ENCODE data around the gene HUS1. TPM values are rescaled to one million over a fixed set of nuclear protein-coding genes. Genes with fewer than 3 reads are reported as not detected.
"Not testable (repeated sequence)": the region's sequence is repeated elsewhere in the genome, so short reads cannot be mapped to it uniquely, and the experiment has no call there.

Gene HUS1
- 17.7 TPM for total RNA-seq

DNA sequence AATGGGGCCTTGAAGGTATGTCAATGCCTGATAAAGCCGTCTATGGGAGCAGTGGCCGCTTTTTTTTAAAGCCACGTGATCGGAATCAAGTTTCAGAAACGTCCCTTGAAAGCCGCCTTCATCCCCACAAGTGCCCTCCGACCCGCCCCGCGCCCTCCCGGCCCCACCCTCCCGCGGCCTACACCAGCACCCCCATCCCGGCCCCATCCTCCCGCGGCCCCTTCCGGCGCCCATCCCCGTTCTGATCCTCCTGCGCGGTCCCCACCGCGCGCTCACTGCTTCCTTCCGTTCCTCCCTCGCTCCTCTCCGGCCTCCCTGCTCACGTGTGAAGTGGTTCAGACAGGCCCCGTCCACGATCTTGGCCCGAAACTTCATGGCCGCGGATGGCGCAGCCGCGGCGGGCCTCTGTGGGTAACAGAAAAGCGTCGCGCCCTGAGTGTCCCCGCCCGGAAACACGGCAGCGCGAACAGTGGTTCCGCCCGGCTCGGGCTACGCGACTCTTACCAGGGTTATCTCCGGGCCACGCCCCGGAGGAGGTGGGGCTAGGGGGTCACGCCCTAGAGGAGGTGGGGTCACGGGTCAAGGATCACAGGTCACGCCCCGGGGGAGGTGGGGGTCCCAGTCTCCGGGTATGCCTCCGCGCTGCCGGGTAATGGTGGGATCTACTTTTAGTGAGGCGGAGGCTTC, at the start of gene HUS1:
HUS1 (minus strand) TSS at position 471 of the 687 bp plus-strand sequence; CDS start at position 375, 96 bp downstream.
- DNase-seq = peak; percentile 87

DNA sequence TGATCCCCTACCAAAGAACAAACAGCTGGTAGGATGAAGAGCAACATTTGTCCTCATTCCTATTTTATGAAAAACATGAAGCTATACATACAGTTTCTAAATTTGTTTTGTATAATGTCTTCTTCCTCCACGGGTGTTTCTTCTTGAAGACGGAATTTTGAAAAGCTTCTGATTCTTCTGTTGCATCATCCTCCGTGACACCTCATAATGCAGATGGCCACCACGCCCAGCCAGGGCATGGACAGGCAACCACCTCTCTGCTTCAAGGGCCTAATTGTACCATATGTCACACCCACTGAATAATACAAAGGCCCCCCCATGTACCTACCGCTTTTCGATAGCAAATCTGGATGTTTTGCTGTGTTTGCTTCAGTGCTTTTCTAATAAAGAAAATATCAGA, 49.5 kb upstream of the HUS1 start, which contains the start of gene SUN3:
SUN3 (minus strand) TSS at position 170 of the 400 bp plus-strand sequence; CDS start at position 1, 169 bp downstream.
- DNase-seq = no peak

DNA sequence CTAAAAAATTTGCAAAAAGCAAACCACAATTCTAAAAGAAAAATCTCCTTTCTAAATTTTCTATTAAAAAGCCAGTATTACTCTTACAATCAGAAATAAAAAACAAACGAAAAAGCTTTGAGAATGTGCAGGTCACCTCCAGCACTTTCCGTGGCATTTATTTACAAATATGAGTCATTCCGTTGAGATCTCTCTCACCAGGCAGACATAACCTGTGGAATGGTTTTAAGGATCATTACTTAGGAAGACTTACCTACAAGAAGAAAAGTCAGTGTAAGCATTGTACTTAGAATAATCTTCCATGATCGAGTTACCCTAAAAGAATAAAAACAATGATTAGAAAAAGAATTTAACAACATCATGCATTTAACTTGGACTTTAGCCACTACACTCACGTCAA, 46.2 kb upstream of the HUS1 start:
- DNase-seq = no peak

DNA sequence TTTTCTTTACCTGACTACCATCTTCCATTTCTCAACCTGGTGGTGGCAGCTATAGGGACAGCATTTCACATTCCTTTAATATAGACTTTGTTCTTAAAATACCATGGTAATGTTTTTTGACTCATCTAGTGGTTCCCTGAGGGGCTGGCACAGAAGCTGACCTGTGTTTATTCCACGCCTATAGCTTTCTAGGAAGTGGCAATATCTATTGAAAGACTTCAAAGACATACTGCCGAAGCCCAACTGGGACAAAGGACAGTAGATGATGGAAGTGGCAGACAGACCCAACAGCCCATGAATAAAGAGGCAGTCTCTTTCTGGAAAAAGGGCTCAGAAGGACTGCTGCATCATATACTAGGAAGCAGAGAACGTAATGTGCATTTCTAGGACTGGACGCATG, 38.3 kb upstream of the HUS1 start:
- DNase-seq = no peak

DNA sequence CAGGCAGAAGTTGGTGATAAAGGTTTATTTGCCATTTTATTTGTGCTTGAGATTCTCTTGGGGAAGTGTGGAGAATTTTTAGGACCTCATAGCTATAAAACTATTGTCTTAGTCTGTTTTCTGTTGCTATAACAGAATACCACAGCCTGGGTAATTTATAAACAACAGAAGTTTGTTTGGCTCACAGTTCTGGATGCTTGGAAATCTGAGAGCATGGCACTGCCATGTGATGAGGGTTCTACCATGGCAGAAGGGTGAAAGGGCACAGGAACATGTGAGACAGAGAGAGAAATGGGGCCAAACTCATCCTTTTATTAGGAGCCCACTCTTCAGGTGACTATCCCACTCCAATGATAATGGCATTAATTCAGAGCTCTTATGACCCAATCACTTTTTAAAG, 37.2 kb upstream of the HUS1 start:
- DNase-seq = no peak

DNA sequence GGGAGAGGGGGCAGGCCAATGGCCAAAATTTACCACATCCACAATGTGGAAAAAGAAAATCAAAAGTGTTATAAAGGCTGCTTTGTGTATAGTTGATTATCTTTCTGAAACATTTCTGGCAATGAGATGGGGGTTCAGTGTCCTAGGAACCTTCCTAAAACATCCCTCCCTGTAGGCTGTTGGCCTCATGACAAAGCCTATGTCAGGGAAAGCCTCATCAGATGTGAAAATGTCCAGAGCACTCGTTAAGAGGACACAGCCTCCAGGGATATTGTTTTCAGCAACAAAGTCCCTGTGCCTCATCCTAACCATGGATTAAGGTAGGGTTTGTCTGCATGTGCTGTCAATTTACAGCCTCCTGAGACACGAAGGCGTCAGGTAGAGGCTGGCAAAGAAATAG, 32.5 kb upstream of the HUS1 start:
- no peak for DNase-seq

DNA sequence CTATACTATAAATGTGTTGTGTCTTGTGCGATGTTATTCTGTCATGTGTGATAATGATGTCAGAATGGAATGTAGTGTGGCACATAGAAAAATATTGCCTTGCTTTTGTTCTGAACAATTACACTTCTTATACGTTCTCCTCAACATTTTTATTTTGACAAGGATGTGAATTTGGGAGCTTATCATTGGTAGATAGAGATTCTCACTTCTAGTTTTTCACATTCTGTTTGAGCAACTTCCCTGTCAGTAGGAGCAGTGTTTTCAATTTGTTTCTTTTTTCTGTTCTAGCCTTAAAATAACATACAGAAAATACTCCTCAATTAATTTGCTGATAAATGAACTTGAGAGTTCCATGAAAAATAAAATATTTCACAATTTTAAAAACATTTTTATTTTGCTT, 31.9 kb upstream of the HUS1 start:
- DNase-seq = no peak

DNA sequence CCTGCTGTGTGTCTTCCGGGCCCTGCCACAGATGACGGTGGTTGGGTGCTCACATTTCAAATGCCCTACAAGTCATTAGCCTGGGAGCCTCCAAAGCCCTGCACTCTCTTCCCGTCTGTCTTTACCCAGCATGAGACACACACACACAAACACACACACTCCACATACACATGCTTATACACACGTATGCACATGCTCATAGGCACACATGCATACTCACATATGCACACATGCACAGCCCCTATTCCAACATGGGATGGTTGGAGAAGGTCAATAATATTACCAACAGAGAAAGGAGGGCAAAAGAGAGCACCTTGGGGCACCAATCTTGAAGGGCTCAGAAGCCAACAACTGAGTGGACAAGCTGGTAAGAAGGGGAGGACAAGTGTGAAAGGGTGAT, 30.5 kb upstream of the HUS1 start:
- DNase-seq = no peak

DNA sequence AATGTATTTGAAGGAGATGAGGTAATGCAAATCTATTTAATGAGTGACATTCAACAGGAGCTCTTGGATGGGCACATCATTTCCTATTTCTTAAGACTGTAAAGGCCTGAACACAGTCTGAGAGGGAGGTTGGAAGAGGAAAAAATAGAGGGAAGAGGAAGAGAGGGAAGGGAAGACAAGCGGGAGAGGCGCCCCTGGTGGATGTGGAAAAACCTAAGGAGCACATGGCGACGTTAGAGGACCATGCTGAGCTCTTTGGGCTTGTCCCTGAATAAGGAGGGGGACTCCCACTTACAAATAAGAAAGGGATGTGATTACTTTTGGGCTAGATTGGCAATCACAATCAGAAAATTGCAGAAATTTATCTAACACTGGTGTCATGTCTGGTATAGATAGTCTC, 29.8 kb upstream of the HUS1 start:
- no peak for DNase-seq

DNA sequence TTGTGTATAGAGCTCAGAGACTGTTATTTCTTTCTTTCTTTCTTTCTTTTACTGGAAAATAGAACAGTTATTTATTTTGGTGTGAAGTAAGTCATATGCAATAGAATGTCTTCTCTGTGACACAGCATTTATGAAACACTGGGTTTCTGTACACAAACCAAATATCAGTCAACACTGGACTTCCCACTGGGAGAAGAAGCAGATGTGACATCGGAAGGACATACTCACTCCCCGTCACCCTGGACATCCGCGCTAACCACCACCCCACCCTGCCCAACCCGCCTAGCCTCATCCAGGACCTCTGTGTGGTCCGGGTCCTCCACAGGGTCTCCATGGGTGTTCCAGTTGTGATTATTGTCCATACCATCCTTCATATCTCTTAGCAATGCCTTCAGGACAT, 27.5 kb upstream of the HUS1 start:
- DNase-seq = no peak

DNA sequence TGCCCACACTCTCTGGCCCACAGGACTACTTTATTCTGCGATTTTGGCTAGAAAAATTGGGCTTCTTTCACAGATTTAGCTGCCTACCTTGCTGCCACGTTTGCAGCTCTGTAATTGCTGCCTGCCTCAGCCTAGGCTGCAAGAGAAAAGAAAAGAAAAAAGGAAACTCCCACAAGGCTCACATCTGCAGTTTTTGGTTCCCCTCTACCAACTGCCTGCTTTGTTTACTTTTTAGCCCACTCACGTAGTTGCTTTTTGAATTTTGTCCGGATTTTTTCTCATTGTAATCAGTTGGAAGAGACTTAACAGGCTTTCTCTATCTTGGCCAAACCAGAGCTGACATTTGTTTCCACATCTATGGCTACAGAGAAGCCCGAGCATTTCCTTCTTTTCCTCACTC, 25.2 kb upstream of the HUS1 start:
- DNase-seq = no peak

DNA sequence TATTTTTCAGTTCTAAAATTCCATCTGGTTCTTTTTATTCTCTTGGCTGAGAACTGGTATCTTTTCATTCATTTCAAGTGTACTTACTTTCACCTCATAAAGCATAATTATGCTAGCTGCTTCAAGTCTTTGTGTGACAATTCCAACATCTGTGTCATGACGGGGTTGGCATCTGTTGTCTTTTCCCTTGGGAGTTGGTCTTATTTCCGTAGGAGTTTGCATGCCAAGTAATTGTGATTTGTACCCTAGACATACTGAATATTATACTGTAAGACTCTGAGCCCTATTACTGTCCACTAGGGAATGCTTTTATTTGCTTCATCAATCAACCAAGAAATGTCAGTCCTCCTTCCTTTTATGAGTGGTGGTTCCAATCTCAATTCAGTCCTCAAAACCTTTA, 24.6 kb upstream of the HUS1 start:
- peak; percentile 7 for DNase-seq

DNA sequence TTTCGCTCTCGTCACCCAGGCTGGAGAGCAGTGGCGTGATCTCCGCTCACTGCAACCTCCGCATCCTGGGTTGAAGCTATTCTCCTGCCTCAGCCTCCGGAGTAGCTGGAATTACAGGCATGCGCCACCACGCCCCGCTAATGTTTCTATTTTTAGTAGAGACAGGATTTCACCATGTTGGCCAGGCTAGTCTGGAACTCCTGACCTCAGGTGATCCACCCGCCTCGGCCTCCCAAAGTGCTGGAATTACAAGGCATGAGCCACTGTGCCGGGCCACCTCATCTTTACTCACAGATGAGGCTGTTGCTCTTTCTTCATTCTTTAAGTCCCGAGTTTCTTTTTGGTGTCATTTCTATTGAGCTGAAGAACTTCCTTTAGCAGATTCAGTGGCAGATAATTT, 20.7 kb upstream of the HUS1 start:
- not testable (repeated sequence) for DNase-seq

DNA sequence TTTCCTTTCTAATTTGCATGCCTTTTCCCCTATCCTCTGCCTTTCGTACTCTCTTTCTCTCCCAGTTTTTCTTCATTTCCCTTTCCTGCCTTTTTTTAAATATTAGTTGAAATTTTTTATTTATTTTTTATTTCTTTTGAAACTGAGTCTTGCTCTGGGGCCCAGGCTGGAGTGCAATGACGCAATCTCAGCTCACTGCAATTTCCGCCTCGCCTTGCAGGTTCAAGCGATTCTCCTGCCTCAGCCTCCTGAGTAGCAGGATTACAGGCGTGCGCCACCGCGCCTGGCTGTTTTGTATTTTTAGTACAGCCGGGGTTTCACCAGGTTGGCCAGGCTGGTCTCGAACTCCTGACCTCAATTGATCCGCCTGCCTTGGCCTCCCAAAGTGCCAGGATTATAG, 20.0 kb upstream of the HUS1 start:
- no peak for DNase-seq

DNA sequence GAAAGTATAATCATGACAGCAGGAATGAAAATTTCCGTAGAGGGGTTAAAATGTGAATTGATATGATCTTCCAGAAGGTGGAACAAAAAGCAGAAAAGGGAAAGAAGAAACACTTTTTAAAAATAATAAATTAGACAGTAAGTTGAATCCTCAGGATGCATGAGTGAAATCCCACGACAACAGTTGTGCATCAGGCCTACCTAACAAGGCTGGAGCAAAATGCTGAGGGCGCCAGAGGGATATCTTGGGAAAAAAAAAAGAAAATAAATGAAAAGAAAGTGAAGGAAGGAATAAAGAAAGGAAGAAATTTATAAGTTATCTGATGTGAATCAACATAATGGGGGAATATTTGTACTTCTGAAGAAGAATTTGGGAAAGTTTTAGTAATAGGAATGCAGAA, 13.0 kb upstream of the HUS1 start:
- DNase-seq = no peak

DNA sequence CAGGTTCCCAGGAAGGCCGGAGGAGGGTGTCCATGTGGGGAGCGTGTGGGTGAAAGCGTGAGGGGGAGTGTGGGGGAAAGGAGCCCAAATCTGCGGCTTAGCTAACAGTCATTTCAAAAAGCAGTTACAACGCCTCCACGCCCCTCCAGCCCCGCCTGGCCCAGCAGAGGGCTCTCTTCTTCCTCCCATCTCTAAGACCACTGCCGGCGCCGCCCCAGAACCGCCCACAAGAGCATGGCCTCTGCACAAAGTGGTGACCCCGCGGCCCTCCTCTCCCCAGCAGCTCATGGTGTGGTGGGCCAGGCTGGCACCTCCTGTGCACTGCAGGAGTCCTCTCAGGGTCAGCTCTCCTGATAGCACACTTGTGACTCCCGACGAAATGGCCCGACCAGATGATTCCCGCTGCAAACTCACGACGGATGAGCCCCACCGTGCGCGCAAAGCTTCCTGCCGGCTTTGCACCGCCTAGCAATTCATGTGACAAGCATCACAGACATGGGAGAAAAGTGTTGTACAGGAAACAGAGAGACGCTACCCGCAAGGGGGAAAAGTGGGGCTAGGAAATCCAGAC, 12.4 kb upstream of the HUS1 start:
- DNase-seq = peak; percentile 50

DNA sequence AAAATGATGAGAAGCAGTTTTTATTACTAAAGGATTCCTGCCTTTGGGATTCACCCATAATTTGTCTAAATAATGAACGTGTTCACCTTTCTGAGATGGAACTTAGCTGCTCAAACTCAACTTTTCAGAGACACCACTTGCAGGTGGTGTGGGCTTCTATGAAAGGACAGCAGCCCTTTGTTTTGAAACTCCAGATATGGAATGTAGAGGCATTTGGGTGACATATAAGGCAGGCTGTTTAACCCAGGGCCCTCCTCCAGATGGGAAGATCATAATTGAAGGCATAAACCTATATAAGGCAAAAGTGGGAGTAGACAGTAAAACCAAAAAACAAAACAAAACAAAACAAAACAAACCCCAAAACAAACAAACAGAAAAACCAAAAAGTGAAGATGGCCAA, 11.9 kb upstream of the HUS1 start:
- no peak for DNase-seq

DNA sequence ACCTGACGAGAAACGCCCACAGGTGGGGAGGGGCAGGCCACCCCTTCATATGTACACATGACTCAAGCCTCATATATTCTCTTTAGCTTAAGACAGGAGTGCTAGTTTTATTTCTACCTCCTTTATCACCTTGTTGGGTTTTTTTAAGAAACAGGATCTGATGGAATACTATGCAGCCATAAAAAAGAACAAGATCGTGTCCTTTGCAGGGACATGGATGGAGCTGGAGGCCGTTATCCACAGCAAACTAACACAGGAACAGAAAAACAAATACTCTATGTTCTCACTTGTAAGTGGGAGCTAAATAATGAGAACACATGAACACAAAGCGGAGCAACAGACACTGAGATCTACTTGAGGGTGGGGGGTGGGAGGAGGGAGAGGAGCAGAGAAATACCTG, 11.2 kb upstream of the HUS1 start:
- DNase-seq = no peak

DNA sequence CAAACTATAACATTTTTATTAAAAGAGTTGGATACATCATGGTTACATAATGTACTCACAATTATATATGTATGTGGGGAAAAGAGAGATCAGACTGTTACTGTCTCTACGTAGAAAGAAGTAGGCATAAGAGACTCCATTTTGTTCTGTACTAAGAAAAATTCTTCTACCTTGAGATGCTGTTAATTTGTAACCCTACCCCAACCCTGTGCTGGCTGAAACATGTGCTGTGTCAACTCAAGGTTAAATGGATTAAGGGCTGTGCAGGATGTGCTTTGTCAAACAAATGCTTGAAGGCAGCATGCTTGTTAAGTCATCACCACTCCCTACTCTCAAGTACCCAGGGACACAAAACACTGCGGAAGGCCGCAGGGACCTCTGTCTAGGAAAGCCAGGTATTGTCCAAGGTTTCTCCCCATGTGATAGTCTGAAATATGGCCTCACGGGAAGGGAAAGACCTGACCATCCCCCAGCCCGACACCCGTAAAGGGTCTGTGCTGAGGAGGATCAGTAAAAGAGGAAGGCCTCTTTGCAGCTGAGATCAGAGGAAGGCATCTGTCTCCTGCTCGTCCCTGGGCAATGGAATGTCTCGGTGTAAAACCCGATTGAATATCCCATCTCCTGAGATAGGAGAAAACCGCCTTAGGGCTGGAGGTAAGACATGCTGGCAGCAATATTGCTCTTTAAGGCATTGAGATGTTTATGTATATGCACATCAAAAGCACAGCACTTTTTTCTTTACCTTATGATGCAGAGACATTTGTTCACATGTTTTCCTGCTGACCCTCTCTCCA, 10.4 kb upstream of the HUS1 start:
- DNase-seq = not testable (repeated sequence)

DNA sequence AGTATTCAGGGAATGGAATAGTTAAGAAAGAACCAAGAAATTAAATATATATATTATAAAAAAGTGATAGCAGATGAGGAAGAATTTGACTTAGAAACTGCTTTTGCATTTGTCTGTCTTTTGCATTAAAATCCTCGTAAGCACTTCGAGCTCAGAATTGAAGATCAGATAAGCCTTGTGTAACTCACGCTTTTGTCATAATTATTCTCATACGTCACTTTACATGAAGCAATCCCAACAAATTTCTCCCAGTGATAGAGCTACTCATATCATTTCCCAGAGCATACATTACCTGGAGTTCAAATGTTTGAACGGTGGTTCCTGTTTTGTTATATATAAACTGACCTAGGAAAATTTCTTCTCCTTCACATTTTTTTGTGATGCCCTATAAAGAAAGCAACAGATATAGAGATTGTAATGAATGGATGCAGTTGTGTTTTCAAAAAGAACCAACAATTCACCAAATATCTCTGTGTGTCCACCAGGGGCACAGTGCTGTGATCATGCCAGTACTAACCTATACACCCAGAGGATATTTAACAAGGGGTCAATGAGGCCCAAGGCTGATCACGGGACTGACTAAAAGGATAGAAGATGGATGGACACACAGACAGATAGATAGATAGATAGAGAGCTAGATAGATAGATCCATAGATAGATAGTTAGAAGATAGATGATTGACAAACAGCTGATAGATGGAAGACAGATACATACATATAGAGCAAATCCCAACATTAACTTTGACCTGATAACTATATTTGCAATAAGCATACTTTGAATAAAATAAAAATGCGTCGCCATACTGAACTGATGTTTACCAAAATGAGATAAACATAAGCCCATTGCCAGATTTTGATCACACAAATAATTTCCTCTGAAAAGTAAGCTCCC, 9.3 kb upstream of the HUS1 start:
- no peak for DNase-seq

DNA sequence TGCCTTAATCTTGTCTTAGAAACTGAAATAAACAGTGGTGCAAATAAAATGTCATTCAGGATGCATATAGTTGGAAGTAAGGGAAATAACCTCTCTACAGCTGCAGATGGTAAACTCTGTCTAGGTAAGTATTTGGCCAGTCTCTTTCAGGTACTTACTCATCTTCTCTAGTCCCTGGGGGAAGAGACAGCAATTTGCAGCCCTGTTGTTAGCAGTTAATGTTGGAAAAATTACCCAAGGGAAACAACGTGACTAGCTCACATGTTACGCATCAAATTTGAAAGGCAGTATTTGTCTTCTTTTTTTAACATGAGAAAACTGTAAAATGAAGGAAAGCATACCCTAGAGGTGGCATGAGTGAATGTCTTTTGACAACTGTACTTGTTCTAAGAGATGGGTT, 3.2 kb upstream of the HUS1 start:
- peak; percentile 6 for DNase-seq

DNA sequence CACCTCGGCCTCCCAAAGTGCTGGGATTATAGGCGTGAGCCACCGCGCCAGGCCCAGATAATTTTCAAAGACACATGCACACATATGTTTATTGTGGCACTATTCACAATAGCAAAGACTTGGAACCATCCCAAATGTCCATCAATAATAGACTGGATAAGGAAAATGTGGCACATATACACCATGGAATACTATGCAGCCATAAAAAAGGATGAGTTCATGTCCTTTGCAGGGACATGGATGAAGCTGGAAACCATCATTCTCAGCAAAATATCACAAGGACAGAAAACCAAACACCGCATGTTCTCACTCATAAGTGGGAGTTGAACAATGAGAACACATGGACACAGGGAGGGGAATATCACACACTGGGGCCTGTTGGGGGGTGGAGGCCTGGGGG, 1.2 kb upstream of the HUS1 start:
- DNase-seq = not testable (repeated sequence)

DNA sequence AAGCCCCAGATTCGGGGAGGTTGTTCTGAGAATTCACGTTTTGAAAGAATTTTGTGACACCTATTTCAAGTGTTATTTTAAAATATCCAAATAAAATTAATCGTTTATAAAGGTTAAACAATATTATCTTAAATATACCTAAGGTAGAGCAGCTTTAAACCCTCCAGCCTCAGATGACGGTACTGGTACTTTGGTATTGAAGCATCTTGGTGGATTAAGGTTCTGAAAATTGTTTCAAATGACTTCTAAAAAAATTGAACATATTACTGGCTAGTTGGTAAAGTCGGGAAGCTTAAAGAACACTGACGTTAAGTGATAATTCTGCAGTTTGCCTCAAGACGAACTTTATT, 392 bp upstream of the HUS1 start:
- DNase-seq = no peak

All from skin of body (tissue), 2 donors.